GM12872 (cell line): ENCODE measurements around the gene WDR37.

ENCODE experiments used
- CTCF ChIP-seq: IDR thresholded peaks from 3 replicates; pipeline ENCODE4 v1.5.1; 2011; ENCODE audit warnings: low read depth, mild to moderate bottlenecking, low read length, moderate library complexity; ENCODE audit not compliant: insufficient read depth

The WDR37 gene

GRCh38 chr10:1033601-1034000 is 22.6 kb upstream of the WDR37 start:
- no peak for TF ChIP-seq CTCF

DNA sequence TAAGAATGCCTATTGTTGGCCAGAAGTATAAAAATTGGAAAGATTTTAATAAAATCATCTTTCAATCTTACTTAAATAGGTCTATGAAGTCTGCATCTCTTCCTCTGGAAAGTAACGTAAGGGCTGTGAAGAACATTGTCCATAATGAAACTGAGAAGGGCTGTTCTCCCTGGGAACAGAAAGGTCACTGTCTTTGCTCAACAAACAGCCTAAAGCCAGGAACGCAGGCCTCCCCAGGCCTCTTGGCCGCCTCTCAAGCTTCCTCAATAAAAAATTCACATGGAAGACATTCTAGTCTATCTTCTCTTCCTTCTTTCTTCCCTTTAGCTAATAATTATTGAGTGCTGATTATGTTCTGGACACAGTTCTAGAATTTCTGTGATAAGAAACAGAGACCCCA is 21.4 kb upstream of the WDR37 start:
- TF ChIP-seq CTCF = no peak

GRCh38 chr10:1035201-1035600 is 21.0 kb upstream of the WDR37 start:
- TF ChIP-seq CTCF = no peak

DNA sequence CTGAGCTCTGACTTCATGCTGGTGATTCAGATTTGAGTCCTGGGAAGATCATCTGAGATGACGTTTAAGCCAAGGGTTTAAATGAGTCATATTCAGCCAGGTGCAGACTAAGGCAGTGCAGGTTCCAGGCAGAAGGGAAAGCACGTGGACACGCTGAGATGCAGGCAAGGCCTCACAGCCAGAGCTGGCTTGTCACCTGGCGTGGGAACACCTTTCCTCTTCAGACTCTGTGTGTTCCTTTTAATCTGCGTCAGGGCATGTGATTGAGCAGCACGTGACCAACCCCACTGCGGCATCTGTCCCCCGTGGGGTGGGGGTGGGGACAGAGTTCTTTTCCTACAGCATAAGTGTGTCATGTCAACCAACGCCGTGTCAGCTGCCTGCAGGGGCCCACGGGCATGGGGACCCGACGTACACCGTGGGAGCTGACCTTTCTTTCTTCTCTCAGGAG is 19.8 kb upstream of the WDR37 start:
- TF ChIP-seq CTCF = no peak

DNA sequence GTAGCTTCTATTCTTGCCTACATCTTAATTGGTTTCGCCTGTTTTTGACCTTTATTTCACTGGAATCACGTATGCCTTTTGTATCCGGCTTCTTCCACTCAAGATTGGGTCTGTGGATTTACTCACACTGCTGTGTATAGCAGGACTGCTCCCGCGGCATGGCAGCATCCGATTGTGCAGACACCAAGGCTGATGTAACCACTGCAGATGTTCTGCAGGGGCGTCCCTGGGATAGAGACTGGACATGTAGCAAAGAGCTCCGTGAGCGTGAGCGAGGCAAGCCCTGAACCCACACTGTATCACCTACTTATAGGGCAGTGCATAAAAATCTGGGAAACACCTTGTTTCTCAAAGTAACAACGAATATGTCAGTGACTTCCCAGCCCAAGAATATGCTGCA is 19.1 kb upstream of the WDR37 start:
- TF ChIP-seq CTCF = no peak

GRCh38 chr10:1040133-1040532 is 16.1 kb upstream of the WDR37 start:
- TF ChIP-seq CTCF = no peak

DNA sequence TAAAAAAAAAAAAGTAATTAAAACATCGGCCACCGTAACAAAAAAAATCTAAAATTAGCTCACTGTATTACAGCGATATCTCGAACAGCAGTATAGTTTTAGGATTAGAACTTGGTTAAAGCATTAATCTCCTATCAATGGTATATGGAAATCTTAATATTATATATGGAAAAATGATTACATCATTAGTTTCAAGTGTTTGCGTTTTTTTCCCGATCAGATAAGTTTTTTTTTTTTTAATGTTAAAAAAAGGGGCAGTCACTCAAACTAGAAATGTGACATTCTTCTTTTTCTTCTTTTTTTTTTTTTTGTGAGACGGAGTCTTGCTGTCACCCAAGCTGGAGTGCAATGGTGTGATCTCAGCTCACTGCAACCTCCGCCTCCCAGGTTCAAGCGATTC is 14.7 kb upstream of the WDR37 start:
- TF ChIP-seq CTCF = no peak

DNA sequence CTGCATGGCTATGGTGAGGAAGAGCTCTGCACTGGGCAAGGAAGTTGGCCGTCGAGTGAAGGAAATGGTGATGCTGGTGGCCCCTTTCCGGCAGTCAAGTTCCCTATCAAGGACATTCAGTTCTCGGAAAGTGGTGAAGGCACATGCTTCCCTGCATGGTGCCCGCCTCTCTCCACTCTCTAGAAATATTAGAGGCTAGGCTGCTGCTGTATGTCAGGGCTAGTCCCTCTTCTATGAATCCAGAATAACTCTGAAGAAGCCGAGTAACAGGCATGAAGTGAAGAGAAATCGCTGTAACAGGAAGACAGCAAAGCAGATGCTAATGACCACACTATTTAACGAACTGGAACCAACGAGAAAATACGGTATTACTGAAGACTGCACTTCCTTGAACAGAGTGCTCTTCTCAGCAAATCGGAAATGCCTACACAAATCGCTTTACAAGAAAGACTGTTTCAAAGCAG is 12.6 kb upstream of the WDR37 start:
- no peak for TF ChIP-seq CTCF
